H1 (cell line): Measurements from ENCODE around the gene TMA7. TPM values are rescaled to one million over a fixed set of nuclear protein-coding genes. Genes with fewer than 3 reads are reported as not detected.

ENCODE experiments used
- EP300 ChIP-seq, 2 experiments: IDR thresholded peaks; 1 replicate in 1 of 2; 2 replicates in 1 of 2; pipeline ENCODE4 v1.6.1; 2011 to 2012; ENCODE audit warnings: low read depth in 2 of 2, low read length in 2 of 2, mild to moderate bottlenecking in 2 of 2, borderline replicate concordance in 1 of 2, inconsistent platforms in 1 of 2, moderate library complexity in 1 of 2
- KDM4A ChIP-seq: IDR thresholded peaks from one replicate; pipeline ENCODE4 v1.7.1; 2012; ENCODE audit warnings: low read depth, mild to moderate bottlenecking, moderate library complexity, low read length, inconsistent platforms; ENCODE audit not compliant: severe bottlenecking
- KDM5A ChIP-seq: fragments of 200-600 bp; IDR thresholded peaks from 2 replicates; pipeline ENCODE4 v1.7.1; 2012; ENCODE audit warnings: mild to moderate bottlenecking, low read length, inconsistent platforms, mixed read lengths
- RXRA ChIP-seq: IDR thresholded peaks from 2 replicates; pipeline ENCODE4 v1.6.1; 2011; ENCODE audit warnings: low read depth, mild to moderate bottlenecking, low read length, moderate library complexity; ENCODE audit not compliant: insufficient read depth
- SIRT6 ChIP-seq: IDR thresholded peaks from one replicate; pipeline ENCODE4 v1.7.1; 2012; ENCODE audit warnings: low read length, inconsistent platforms
- SP2 ChIP-seq: IDR thresholded peaks from 2 replicates; pipeline ENCODE4 v1.6.1; 2012; ENCODE audit warnings: mild to moderate bottlenecking, low read length, inconsistent platforms
- TCF12 ChIP-seq: IDR thresholded peaks from 2 replicates; pipeline ENCODE4 v1.6.1; 2011; ENCODE audit warnings: low read depth, mild to moderate bottlenecking, low read length
- polyA plus RNA-seq, 7 experiments: library from polyadenylated mRNA; depleted of rRNA in 3 of 7; stranded (reverse) in 5 of 7; unstranded in 2 of 7; fragments of >200 nt in 5 of 7; fragments of 200-250 nt in 2 of 7; gene quantifications; 1 replicate in 5 of 7; 2 replicates in 1 of 7; 4 replicates in 1 of 7; pipeline versions ENCODE4 v1.2.1 to v1.2.3, GENCODE V29; 2011 to 2013; ENCODE audit warnings: missing spikeins in 2 of 7, mixed read lengths in 2 of 7
- total RNA-seq: library from RNA; stranded (reverse); fragmentation: NEBNext Ultra II Directional; extraction: Animal tissue kit (Norgen Biotek cat#: 25700); gene quantifications from 2 replicates; pipeline ENCODE4 v1.2.1, GENCODE V29; 2021
- TF ChIP-seq, protein P1 (sequence below): fragments of 300-600 bp; sonication (generic); IDR thresholded peaks from 2 replicates; pipeline ENCODE4 v1.7.1; 2012; ENCODE audit warnings: low read length, moderate library complexity, mild to moderate bottlenecking, inconsistent platforms; ENCODE audit not compliant: insufficient replicate concordance

The TMA7 gene
- total and polyA plus RNA-seq, 2 of the 8 experiments (the other 6 are each of a cell fraction or from before 2014, with no cell fraction given) = 138 to 305 TPM

DNA sequence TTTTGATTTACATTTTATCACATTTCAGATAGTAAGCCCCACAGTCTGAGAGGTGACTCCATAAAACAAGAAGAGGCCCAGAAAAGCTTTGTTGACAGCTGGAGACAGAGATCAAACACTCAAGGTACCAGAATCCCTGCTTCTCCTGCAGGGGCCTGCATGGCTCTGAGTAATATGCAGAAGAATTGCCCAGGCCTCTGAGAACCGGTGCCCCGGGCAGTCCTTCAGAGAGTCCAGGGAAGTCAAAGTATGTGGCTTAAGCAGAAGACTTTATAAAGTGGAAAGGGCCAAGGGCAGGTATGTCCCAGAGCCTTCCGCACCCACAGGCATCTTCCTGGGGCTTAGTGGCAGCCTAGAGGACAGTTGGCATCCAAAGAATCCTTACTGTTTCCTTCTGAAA, 19.3 kb downstream of the TMA7 start (continued):
- TF ChIP-seq, protein P1, sequence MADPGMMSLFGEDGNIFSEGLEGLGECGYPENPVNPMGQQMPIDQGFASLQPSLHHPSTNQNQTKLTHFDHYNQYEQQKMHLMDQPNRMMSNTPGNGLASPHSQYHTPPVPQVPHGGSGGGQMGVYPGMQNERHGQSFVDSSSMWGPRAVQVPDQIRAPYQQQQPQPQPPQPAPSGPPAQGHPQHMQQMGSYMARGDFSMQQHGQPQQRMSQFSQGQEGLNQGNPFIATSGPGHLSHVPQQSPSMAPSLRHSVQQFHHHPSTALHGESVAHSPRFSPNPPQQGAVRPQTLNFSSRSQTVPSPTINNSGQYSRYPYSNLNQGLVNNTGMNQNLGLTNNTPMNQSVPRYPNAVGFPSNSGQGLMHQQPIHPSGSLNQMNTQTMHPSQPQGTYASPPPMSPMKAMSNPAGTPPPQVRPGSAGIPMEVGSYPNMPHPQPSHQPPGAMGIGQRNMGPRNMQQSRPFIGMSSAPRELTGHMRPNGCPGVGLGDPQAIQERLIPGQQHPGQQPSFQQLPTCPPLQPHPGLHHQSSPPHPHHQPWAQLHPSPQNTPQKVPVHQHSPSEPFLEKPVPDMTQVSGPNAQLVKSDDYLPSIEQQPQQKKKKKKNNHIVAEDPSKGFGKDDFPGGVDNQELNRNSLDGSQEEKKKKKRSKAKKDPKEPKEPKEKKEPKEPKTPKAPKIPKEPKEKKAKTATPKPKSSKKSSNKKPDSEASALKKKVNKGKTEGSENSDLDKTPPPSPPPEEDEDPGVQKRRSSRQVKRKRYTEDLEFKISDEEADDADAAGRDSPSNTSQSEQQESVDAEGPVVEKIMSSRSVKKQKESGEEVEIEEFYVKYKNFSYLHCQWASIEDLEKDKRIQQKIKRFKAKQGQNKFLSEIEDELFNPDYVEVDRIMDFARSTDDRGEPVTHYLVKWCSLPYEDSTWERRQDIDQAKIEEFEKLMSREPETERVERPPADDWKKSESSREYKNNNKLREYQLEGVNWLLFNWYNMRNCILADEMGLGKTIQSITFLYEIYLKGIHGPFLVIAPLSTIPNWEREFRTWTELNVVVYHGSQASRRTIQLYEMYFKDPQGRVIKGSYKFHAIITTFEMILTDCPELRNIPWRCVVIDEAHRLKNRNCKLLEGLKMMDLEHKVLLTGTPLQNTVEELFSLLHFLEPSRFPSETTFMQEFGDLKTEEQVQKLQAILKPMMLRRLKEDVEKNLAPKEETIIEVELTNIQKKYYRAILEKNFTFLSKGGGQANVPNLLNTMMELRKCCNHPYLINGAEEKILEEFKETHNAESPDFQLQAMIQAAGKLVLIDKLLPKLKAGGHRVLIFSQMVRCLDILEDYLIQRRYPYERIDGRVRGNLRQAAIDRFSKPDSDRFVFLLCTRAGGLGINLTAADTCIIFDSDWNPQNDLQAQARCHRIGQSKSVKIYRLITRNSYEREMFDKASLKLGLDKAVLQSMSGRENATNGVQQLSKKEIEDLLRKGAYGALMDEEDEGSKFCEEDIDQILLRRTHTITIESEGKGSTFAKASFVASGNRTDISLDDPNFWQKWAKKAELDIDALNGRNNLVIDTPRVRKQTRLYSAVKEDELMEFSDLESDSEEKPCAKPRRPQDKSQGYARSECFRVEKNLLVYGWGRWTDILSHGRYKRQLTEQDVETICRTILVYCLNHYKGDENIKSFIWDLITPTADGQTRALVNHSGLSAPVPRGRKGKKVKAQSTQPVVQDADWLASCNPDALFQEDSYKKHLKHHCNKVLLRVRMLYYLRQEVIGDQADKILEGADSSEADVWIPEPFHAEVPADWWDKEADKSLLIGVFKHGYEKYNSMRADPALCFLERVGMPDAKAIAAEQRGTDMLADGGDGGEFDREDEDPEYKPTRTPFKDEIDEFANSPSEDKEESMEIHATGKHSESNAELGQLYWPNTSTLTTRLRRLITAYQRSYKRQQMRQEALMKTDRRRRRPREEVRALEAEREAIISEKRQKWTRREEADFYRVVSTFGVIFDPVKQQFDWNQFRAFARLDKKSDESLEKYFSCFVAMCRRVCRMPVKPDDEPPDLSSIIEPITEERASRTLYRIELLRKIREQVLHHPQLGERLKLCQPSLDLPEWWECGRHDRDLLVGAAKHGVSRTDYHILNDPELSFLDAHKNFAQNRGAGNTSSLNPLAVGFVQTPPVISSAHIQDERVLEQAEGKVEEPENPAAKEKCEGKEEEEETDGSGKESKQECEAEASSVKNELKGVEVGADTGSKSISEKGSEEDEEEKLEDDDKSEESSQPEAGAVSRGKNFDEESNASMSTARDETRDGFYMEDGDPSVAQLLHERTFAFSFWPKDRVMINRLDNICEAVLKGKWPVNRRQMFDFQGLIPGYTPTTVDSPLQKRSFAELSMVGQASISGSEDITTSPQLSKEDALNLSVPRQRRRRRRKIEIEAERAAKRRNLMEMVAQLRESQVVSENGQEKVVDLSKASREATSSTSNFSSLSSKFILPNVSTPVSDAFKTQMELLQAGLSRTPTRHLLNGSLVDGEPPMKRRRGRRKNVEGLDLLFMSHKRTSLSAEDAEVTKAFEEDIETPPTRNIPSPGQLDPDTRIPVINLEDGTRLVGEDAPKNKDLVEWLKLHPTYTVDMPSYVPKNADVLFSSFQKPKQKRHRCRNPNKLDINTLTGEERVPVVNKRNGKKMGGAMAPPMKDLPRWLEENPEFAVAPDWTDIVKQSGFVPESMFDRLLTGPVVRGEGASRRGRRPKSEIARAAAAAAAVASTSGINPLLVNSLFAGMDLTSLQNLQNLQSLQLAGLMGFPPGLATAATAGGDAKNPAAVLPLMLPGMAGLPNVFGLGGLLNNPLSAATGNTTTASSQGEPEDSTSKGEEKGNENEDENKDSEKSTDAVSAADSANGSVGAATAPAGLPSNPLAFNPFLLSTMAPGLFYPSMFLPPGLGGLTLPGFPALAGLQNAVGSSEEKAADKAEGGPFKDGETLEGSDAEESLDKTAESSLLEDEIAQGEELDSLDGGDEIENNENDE = no peak
- TF ChIP-seq KDM4A (no peak), RXRA (no peak), SIRT6 (no peak), EP300 (IDR thresholded peaks at IDR 0.05; ENCODE audit: borderline replicate concordance in 1 of 2, low read depth in 2 of 2, low read length in 2 of 2) (no peak), SP2 (no peak), KDM5A (no peak), TCF12 (no peak)
